Left hindlimb (tissue), 1 donor: ENCODE data around the gene DLG4.

Experiments
- DNase-seq: peaks from one replicate; pipeline ENCODE4 v3.0.0-alpha.2; 2018

DLG4 gene

DNA sequence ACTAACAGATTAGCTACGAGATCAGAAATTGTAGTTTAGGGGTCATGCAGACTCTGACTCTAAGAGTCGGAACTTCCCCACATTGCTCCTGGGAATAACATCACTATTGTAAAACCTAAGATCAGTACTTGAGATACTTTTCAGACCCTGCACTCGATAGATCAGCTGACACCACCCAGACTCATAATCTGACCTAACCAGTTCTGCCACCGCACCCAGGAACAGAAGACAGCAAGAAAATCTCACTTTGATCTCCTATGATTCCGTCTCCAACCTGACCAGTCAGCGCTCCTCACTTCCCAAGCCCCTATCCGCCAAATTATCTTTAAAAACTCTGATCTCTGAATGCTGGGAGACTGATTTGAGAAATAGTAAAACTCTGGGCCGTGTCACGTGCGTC lies 77.8 kb downstream of the DLG4 start:
- no peak for DNase-seq

DNA sequence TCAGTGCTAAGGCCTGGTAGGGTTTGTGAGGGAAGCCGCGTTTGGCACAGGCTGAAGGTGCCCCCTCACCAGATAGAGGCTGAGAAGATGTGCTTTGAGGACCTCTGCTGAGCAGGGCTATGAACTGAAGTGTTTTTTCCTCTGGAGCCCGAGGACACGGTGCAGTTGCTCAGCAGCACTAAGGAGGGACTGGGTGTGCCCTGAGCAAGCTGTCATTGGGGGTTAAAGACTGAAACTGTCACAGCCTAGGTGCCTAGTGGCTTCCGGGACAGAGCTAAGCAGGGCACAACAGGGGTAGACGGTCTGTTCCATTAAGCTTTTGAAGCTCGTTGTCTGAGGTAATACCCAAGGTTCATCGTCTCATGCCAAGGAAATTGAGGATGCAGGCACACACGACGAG lies 80.2 kb downstream of the DLG4 start:
- DNase-seq, result no peak

DNA sequence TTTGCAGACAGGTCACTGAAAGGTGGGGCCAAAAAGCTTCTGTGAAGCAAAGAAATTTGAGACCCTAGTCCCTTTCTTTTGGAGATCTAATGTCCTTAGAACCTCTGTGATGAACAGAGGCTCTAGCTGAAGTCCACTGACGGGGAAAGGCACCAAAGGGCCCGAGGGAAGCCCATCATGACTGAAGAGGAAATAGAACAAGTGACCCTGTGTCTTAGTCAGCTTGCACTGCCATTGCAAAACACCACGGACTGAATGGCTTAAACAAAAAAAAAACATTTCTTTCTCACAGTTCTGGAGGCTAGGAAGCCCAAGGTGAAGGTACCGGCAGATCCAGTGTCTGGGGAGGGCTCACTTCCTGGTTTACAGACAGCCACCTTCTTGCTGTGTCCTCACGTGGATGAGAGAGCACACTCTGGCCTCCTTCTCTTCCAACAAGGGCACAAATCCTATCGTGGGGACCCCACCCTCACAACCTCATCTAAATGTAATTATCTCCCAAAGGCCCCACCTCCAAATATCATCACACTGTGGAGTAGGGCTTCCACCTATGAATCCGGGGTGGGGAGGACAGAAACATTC lies 80.7 kb downstream of the DLG4 start:
- no peak for DNase-seq

DNA sequence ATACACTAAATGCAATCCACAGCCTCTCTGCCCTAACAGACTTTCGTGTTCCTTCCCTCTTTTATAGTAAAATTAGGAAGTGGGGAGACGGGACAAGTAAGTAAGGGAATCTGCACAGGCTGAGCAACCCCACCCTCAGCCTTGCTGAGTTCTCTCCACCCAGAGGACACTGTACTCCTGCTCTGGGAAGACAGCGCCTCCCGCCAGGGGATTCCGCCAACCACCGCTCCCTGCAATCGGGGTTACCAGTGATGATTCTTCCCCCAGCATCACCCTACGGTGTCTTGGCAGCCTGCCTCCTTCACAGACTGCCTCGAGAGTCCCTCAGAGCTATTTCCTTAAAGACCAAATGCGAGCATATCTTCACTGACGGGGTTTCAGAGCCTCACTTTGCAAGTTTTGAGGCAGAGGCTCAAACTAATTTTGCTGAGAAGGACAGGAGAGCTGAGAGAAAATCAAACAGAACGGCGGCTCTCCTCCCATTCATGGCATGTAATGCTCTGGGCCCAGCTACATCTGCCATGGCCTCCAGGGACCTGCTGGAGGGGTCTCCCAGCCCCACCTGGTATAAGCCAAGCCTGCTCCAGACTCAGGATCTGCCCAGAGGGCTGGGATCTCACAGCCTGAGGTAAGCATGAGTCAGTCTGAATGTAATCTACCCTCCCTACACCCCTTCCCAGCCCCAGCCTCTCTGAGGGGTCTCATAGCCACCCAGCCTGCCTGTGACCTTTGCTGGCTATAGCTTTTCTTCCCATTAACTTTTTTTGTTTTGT lies 82.3 kb downstream of the DLG4 start:
- DNase-seq, result no peak
